ENCODE results near the gene KPNA3.
A peak's percentile ranks its signal among the peaks of the same experiment; 100 is the strongest.
"Not testable (repeated sequence)": the region's sequence is repeated elsewhere in the genome, so short reads cannot be mapped to it uniquely, and the experiment has no call there.

The KPNA3 gene

DNA sequence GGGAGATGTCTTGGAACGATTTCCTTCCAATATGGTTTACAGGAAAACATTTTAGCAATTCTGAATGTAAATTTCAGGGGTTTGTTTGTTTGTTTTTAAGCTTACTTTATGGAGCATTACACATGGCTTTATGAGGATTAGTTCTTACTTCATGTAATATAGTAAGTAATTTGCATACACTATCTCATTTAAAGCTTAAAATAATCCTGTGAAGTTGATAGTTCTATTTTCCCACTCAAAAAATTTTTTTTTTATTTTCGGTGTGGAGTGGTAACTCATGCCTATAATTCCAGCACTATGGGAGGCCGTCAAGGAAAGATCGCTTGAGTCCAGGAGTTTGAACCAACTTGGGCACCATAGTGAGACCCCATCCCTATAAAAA, 19.0 kb upstream of the KPNA3 start (continued):
- TF ChIP-seq, protein P1, sequence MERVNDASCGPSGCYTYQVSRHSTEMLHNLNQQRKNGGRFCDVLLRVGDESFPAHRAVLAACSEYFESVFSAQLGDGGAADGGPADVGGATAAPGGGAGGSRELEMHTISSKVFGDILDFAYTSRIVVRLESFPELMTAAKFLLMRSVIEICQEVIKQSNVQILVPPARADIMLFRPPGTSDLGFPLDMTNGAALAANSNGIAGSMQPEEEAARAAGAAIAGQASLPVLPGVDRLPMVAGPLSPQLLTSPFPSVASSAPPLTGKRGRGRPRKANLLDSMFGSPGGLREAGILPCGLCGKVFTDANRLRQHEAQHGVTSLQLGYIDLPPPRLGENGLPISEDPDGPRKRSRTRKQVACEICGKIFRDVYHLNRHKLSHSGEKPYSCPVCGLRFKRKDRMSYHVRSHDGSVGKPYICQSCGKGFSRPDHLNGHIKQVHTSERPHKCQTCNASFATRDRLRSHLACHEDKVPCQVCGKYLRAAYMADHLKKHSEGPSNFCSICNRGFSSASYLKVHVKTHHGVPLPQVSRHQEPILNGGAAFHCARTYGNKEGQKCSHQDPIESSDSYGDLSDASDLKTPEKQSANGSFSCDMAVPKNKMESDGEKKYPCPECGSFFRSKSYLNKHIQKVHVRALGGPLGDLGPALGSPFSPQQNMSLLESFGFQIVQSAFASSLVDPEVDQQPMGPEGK (CRISPR knock-in tag; IDR thresholded peaks at IDR 0.05; ENCODE audit: borderline replicate concordance) = no peak
- TF ChIP-seq ESRRG (CRISPR knock-in tag; IDR thresholded peaks at IDR 0.05) (no peak), BACH2 (CRISPR knock-in tag; IDR thresholded peaks at IDR 0.05; ENCODE audit: borderline replicate concordance) (no peak), ZFP30 (CRISPR knock-in tag; IDR thresholded peaks at IDR 0.05) (no peak), CSDC2 (CRISPR knock-in tag; IDR thresholded peaks at IDR 0.05) (no peak)

DNA sequence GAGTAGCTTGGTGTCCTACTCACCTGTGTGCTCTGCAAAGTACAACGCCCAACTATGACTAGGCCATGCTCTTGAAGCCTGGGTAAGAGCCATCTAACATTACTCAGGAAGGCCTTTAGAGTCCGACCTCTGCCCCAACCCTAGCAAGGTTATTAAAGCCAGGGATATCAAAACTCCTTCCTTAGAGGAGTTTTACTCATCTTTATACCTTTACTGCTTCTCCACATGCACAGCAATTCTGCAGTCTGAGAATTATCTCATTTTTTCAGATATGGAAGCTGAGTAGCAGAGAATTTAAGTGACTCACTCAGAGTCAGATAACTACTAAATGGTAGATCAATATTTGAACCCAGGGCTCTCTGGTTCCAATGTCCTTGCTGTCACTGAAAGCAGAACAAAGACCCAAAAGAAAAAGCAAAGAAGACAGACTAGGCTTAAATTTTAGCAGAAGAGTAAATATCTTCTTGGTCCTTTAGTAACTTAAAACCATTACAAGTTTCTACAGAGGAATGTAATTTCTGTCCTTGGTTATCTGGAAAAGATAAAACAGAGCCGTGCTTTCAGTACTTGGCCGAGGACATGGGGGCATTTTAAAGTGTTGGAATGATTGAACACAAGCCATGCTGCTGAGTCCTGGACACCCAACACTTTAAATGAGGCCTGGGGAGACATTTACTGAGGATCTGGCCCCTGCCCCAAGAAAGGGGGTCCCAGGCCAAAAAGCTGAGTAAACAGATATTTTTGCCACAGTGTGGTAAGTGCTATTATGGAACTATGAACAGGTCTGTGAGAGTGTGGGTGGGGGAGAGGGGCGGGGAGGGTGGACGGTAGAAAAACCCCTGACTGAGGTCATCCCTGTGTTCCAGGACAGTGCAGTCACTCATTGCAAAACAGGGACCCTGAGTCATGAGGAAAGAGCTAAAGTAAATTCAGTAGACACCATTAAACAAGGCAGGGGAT, 18.4 kb upstream of the KPNA3 start:
- ATAC-seq = peak; percentile 60
- peak; percentile 9; the same call in 1 of the 2 replicates for TF ChIP-seq ISL1 (CRISPR knock-in tag; IDR thresholded peaks at IDR 0.05)
- TF ChIP-seq, protein P1 (CRISPR knock-in tag; IDR thresholded peaks at IDR 0.05; ENCODE audit: borderline replicate concordance) = no peak

DNA sequence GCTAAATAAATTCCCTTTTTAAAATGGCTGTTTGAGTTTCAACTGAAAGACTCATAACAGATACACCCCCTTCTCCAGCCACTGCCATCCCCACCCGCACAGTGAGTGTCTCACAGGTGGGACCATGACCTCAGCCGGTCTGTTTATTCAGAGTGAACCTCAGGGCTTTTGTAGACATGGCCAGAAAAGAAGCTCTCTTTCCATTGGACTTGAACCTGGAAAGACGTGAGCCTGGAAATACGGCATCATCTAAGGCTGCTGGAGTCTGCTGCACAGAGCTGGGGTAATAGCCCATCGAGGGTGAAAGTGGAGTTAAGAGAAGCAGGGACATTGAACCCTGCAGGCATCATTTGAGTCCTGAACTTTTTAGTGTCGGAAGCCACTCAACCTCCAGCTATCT, 15.2 kb upstream of the KPNA3 start:
- ATAC-seq = no peak
- no peak for TF ChIP-seq ZNF565 (CRISPR knock-in tag; conservative IDR thresholded peaks at IDR 0.05; ENCODE audit: low read depth)

DNA sequence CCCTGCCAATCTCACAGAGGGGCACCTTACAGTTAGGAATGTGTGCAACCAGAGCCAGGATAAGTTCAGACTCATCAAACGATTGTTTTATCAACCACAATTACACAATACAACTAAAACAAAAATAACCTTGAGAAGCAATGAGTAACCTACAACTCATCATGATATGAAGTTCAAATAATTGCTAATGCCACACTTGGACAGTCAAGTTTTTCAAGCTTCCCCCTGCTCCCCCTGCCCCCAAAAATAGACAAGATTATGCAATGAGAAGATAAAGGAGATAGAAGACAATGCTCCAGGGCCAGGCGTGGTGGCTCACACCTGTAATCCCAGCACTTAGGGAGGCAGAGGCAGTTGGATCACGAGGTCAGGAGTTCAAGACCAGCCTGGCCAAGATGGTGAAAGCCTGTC, 13.6 kb upstream of the KPNA3 start:
- no peak for TF ChIP-seq ARNTL (CRISPR knock-in tag; IDR thresholded peaks at IDR 0.05; ENCODE audit: borderline replicate concordance, low read depth)
- TF ChIP-seq SNAI2 (CRISPR knock-in tag; IDR thresholded peaks at IDR 0.05) = no peak
- TF ChIP-seq, protein P2, sequence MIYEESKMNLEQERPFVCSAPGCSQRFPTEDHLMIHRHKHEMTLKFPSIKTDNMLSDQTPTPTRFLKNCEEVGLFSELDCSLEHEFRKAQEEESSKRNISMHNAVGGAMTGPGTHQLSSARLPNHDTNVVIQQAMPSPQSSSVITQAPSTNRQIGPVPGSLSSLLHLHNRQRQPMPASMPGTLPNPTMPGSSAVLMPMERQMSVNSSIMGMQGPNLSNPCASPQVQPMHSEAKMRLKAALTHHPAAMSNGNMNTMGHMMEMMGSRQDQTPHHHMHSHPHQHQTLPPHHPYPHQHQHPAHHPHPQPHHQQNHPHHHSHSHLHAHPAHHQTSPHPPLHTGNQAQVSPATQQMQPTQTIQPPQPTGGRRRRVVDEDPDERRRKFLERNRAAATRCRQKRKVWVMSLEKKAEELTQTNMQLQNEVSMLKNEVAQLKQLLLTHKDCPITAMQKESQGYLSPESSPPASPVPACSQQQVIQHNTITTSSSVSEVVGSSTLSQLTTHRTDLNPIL (CRISPR knock-in tag; IDR thresholded peaks at IDR 0.05; ENCODE audit: low read depth) = no peak
- no peak for TF ChIP-seq ZFP30 (CRISPR knock-in tag; IDR thresholded peaks at IDR 0.05)
- TF ChIP-seq GLIS3 (CRISPR knock-in tag; IDR thresholded peaks at IDR 0.05) = no peak
- no peak for TF ChIP-seq ZNF8 (CRISPR knock-in tag; IDR thresholded peaks at IDR 0.05)
- TF ChIP-seq BACH2 (CRISPR knock-in tag; IDR thresholded peaks at IDR 0.05; ENCODE audit: borderline replicate concordance) = no peak
- no peak for TF ChIP-seq OSR1 (CRISPR knock-in tag; IDR thresholded peaks at IDR 0.05)
- TF ChIP-seq ZNF70 (CRISPR knock-in tag; IDR thresholded peaks at IDR 0.05) = no peak
- no peak for TF ChIP-seq ZFP3 (CRISPR knock-in tag; IDR thresholded peaks at IDR 0.05)
- no peak for TF ChIP-seq ZNF565 (CRISPR knock-in tag; conservative IDR thresholded peaks at IDR 0.05; ENCODE audit: low read depth)
- TF ChIP-seq CSDC2 (CRISPR knock-in tag; IDR thresholded peaks at IDR 0.05) = no peak
- TF ChIP-seq, protein P1 (CRISPR knock-in tag; IDR thresholded peaks at IDR 0.05; ENCODE audit: borderline replicate concordance) = no peak
- no peak for ATAC-seq

DNA sequence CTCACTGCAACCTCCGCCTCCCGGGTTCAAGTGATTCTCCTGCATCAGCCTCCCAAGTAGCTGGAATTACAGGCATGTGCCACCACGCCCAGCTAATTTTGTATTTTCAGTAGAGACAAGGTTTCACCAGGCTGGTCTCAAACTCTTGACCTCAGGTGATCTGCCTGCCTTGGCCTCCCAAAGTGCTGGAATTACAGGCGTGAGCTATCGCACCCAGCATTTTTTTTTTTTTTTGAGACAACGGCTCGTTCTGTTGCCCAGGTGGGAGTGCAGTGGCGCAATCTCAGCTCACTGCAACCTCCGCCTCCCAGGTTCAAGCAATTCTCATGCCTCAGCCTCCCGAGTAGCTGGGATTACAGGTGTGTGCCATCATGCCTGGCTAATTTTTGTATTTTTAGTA, 10.6 kb upstream of the KPNA3 start:
- not testable (repeated sequence) for ATAC-seq

DNA sequence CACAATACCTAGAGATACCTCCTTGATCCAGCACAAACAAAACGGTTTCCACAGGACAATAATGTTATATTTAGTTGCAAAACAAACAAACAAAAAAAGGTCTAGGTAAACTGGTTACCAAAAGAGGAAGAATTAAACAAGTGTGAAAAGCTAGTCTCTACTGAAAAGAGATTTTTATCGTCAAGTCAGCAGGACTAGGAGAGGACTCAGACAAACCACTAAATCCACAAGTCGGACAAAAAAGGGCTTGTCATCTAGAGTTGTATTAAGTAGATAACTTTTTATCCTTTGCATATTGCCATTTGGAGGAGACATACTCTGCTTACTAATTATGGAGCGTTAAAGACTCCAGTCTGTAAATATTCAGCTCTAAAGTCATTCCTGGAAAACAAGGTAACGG, 9.9 kb upstream of the KPNA3 start:
- no peak for ATAC-seq
- no peak for TF ChIP-seq ZNF565 (CRISPR knock-in tag; conservative IDR thresholded peaks at IDR 0.05; ENCODE audit: low read depth)
- TF ChIP-seq CSDC2 (CRISPR knock-in tag; IDR thresholded peaks at IDR 0.05) = no peak
- TF ChIP-seq, protein P3, sequence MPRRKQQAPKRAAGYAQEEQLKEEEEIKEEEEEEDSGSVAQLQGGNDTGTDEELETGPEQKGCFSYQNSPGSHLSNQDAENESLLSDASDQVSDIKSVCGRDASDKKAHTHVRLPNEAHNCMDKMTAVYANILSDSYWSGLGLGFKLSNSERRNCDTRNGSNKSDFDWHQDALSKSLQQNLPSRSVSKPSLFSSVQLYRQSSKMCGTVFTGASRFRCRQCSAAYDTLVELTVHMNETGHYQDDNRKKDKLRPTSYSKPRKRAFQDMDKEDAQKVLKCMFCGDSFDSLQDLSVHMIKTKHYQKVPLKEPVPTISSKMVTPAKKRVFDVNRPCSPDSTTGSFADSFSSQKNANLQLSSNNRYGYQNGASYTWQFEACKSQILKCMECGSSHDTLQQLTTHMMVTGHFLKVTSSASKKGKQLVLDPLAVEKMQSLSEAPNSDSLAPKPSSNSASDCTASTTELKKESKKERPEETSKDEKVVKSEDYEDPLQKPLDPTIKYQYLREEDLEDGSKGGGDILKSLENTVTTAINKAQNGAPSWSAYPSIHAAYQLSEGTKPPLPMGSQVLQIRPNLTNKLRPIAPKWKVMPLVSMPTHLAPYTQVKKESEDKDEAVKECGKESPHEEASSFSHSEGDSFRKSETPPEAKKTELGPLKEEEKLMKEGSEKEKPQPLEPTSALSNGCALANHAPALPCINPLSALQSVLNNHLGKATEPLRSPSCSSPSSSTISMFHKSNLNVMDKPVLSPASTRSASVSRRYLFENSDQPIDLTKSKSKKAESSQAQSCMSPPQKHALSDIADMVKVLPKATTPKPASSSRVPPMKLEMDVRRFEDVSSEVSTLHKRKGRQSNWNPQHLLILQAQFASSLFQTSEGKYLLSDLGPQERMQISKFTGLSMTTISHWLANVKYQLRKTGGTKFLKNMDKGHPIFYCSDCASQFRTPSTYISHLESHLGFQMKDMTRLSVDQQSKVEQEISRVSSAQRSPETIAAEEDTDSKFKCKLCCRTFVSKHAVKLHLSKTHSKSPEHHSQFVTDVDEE (CRISPR knock-in tag; IDR thresholded peaks at IDR 0.05) = no peak
- TF ChIP-seq ZFP3 (CRISPR knock-in tag; IDR thresholded peaks at IDR 0.05) = no peak
- TF ChIP-seq ISL1 (CRISPR knock-in tag; IDR thresholded peaks at IDR 0.05) = no peak
- no peak for TF ChIP-seq BACH2 (CRISPR knock-in tag; IDR thresholded peaks at IDR 0.05; ENCODE audit: borderline replicate concordance)
- no peak for TF ChIP-seq ZNF8 (CRISPR knock-in tag; IDR thresholded peaks at IDR 0.05)
- TF ChIP-seq, protein P2 (CRISPR knock-in tag; IDR thresholded peaks at IDR 0.05; ENCODE audit: low read depth) = no peak
- no peak for TF ChIP-seq PPARA (CRISPR knock-in tag; IDR thresholded peaks at IDR 0.05; ENCODE audit: borderline replicate concordance)
- TF ChIP-seq GLIS3 (CRISPR knock-in tag; IDR thresholded peaks at IDR 0.05) = no peak

Data from SK-N-SH treated with all-trans-retinoic acid at 6 μM for 48 hours (cell line).